ENCODE measurements around the gene THBD. TPM values are rescaled to one million over a fixed set of nuclear protein-coding genes. Genes with fewer than 3 reads are reported as not detected.

THBD gene
- total RNA-seq, 1 experiment from 2014 or later = not detected

- Histone ChIP-seq H2AFZ (ENCODE audit: low read length) (no peak overlapping the region), H3K27ac (ENCODE audit: low read length) (no peak overlapping the region), H3K9ac (ENCODE audit: low read length) (no peak overlapping the region), H3K79me2 (ENCODE audit: low read length) (no peaks in the 10 kb centered on the region), H3K9me2 (replicated peaks; ENCODE audit: insufficient read depth, low read length) (no peaks in the 10 kb centered on the region), H3K27me3 (ENCODE audit: low read length) (no peaks in the 10 kb centered on the region), H3K4me3 (ENCODE audit: low read length) (no peak overlapping the region), H4K20me1 (ENCODE audit: insufficient read depth, low read depth, low read length) (no peaks in the 10 kb centered on the region), H3K9me3 (ENCODE audit: low read length) (no peaks in the 10 kb centered on the region), H3K4me1 (ENCODE audit: low read length) (peaks cover 4% of the 10 kb centered on the region; the same call in 1 of the 2 replicates), H3K4me2 (ENCODE audit: low read depth, low read length, poor library complexity, severe bottlenecking) (no peak overlapping the region), H3K36me3 (ENCODE audit: insufficient read depth, low read length) (no peaks in the 10 kb centered on the region)
- no peak for DNase-seq
Measured at GRCh38 chr20:23071996-23072395, 22.5 kb upstream of the THBD start.

GRCh38 chr20:23071398-23071797 lies 21.9 kb upstream of the THBD start:
- Histone ChIP-seq H3K4me3 (ENCODE audit: low read length) (no peak overlapping the region), H3K27me3 (ENCODE audit: low read length) (no peaks in the 10 kb centered on the region)

GRCh38 chr20:23069108-23069507 lies 19.6 kb upstream of the THBD start:
- Histone ChIP-seq H3K36me3 (ENCODE audit: insufficient read depth, low read length) (no peaks in the 10 kb centered on the region), H3K9me3 (ENCODE audit: low read length) (no peaks in the 10 kb centered on the region), H3K9ac (ENCODE audit: low read length) (no peak overlapping the region), H3K79me2 (ENCODE audit: low read length) (no peaks in the 10 kb centered on the region), H3K4me1 (ENCODE audit: low read length) (peaks cover 24% of the 10 kb centered on the region), H3K4me3 (ENCODE audit: low read length) (no peak overlapping the region), H3K9me2 (replicated peaks; ENCODE audit: insufficient read depth, low read length) (no peaks in the 10 kb centered on the region), H3K27ac (ENCODE audit: low read length) (no peak overlapping the region), H3K27me3 (ENCODE audit: low read length) (no peaks in the 10 kb centered on the region), H4K20me1 (ENCODE audit: insufficient read depth, low read depth, low read length) (no peaks in the 10 kb centered on the region), H3K4me2 (ENCODE audit: low read depth, low read length, poor library complexity, severe bottlenecking) (no peak overlapping the region), H2AFZ (ENCODE audit: low read length) (no peak overlapping the region)
- DNase-seq = no peak

More at GRCh38 chr20:23071398-23071797, 21.9 kb upstream of the THBD start:
- Histone ChIP-seq H4K20me1 (ENCODE audit: insufficient read depth, low read depth, low read length) (no peaks in the 10 kb centered on the region), H3K9me2 (replicated peaks; ENCODE audit: insufficient read depth, low read length) (no peaks in the 10 kb centered on the region), H3K79me2 (ENCODE audit: low read length) (no peaks in the 10 kb centered on the region), H3K4me2 (ENCODE audit: low read depth, low read length, poor library complexity, severe bottlenecking) (no peak overlapping the region), H3K27ac (ENCODE audit: low read length) (no peak overlapping the region), H3K4me1 (ENCODE audit: low read length) (peaks cover 9% of the 10 kb centered on the region), H3K36me3 (ENCODE audit: insufficient read depth, low read length) (no peaks in the 10 kb centered on the region), H3K9ac (ENCODE audit: low read length) (no peak overlapping the region), H2AFZ (ENCODE audit: low read length) (no peak overlapping the region), H3K9me3 (ENCODE audit: low read length) (no peaks in the 10 kb centered on the region)
- no peak for DNase-seq

GRCh38 chr20:23068283-23068682 lies 18.8 kb upstream of the THBD start:
- H4K20me1 ChIP-seq (ENCODE audit: insufficient read depth, low read depth, low read length) = no peaks in the 10 kb centered on the region
- no peaks in the 10 kb centered on the region for H3K36me3 ChIP-seq (ENCODE audit: insufficient read depth, low read length)
- H3K79me2 ChIP-seq (ENCODE audit: low read length) = no peaks in the 10 kb centered on the region
- H2AFZ ChIP-seq (ENCODE audit: low read length) = no peak overlapping the region
- peaks cover 32% of the 10 kb centered on the region for H3K4me1 ChIP-seq (ENCODE audit: low read length)
- H3K9ac ChIP-seq (ENCODE audit: low read length) = no peak overlapping the region
- no peak overlapping the region for H3K27ac ChIP-seq (ENCODE audit: low read length)
- no peaks in the 10 kb centered on the region for H3K9me3 ChIP-seq (ENCODE audit: low read length)
- H3K4me2 ChIP-seq (ENCODE audit: low read depth, low read length, poor library complexity, severe bottlenecking) = no peak overlapping the region
- H3K9me2 ChIP-seq (replicated peaks; ENCODE audit: insufficient read depth, low read length) = no peaks in the 10 kb centered on the region
- no peak overlapping the region for H3K4me3 ChIP-seq (ENCODE audit: low read length)
- DNase-seq = no peak
- no peaks in the 10 kb centered on the region for H3K27me3 ChIP-seq (ENCODE audit: low read length)

- no peak for DNase-seq
- no peak overlapping the region for H3K9ac ChIP-seq (ENCODE audit: low read length)
- no peaks in the 10 kb centered on the region for H3K9me2 ChIP-seq (replicated peaks; ENCODE audit: insufficient read depth, low read length)
- no peaks in the 10 kb centered on the region for H3K9me3 ChIP-seq (ENCODE audit: low read length)
- H4K20me1 ChIP-seq (ENCODE audit: insufficient read depth, low read depth, low read length) = no peaks in the 10 kb centered on the region
- H3K27ac ChIP-seq (ENCODE audit: low read length) = no peak overlapping the region
- peaks cover 47% of the 10 kb centered on the region for H3K4me1 ChIP-seq (ENCODE audit: low read length)
- H3K36me3 ChIP-seq (ENCODE audit: insufficient read depth, low read length) = no peaks in the 10 kb centered on the region
- no peak overlapping the region for H2AFZ ChIP-seq (ENCODE audit: low read length)
- no peaks in the 10 kb centered on the region for H3K79me2 ChIP-seq (ENCODE audit: low read length)
- H3K27me3 ChIP-seq (ENCODE audit: low read length) = no peaks in the 10 kb centered on the region
- H3K4me3 ChIP-seq (ENCODE audit: low read length) = no peak overlapping the region
- no peak overlapping the region for H3K4me2 ChIP-seq (ENCODE audit: low read depth, low read length, poor library complexity, severe bottlenecking)
Measured at GRCh38 chr20:23066772-23067171, 17.3 kb upstream of the THBD start.

- Histone ChIP-seq H3K9me2 (replicated peaks; ENCODE audit: insufficient read depth, low read length) (no peaks in the 10 kb centered on the region), H3K4me3 (ENCODE audit: low read length) (no peak overlapping the region), H4K20me1 (ENCODE audit: insufficient read depth, low read depth, low read length) (no peaks in the 10 kb centered on the region), H3K4me1 (ENCODE audit: low read length) (peaks cover 59% of the 10 kb centered on the region), H3K9me3 (ENCODE audit: low read length) (no peaks in the 10 kb centered on the region), H3K36me3 (ENCODE audit: insufficient read depth, low read length) (no peaks in the 10 kb centered on the region), H3K27ac (ENCODE audit: low read length) (no peak overlapping the region), H3K4me2 (ENCODE audit: low read depth, low read length, poor library complexity, severe bottlenecking) (no peak overlapping the region), H3K27me3 (ENCODE audit: low read length) (no peaks in the 10 kb centered on the region), H2AFZ (ENCODE audit: low read length) (no peak overlapping the region), H3K9ac (ENCODE audit: low read length) (no peak overlapping the region), H3K79me2 (ENCODE audit: low read length) (no peaks in the 10 kb centered on the region)
- DNase-seq = no peak
Measured at GRCh38 chr20:23065266-23066201, 16.1 kb upstream of the THBD start.

GRCh38 chr20:23063581-23063980 lies 14.1 kb upstream of the THBD start:
- Histone ChIP-seq H3K4me3 (ENCODE audit: low read length) (no peak overlapping the region), H3K9me3 (ENCODE audit: low read length) (no peaks in the 10 kb centered on the region), H3K79me2 (ENCODE audit: low read length) (no peaks in the 10 kb centered on the region), H3K9me2 (replicated peaks; ENCODE audit: insufficient read depth, low read length) (no peaks in the 10 kb centered on the region), H3K4me1 (ENCODE audit: low read length) (peaks cover 69% of the 10 kb centered on the region), H3K9ac (ENCODE audit: low read length) (no peak overlapping the region), H2AFZ (ENCODE audit: low read length) (no peak overlapping the region), H3K4me2 (ENCODE audit: low read depth, low read length, poor library complexity, severe bottlenecking) (peak overlapping the region; percentile 63), H3K27ac (ENCODE audit: low read length) (peak overlapping the region; percentile 73; the same call in 1 of the 2 replicates), H3K36me3 (ENCODE audit: insufficient read depth, low read length) (no peaks in the 10 kb centered on the region), H3K27me3 (ENCODE audit: low read length) (no peaks in the 10 kb centered on the region), H4K20me1 (ENCODE audit: insufficient read depth, low read depth, low read length) (no peaks in the 10 kb centered on the region)
- DNase-seq = no peak

- no peak overlapping the region for H2AFZ ChIP-seq (ENCODE audit: low read length)
- no peak for DNase-seq
Measured at GRCh38 chr20:23063168-23063567, 13.7 kb upstream of the THBD start.

More at GRCh38 chr20:23063168-23063567, 13.7 kb upstream of the THBD start:
- Histone ChIP-seq H3K4me3 (ENCODE audit: low read length) (0 out of 2 replicates have a peak overlapping the region, but pooled peaks have one; percentile 14), H3K36me3 (ENCODE audit: insufficient read depth, low read length) (no peaks in the 10 kb centered on the region), H3K79me2 (ENCODE audit: low read length) (no peaks in the 10 kb centered on the region), H4K20me1 (ENCODE audit: insufficient read depth, low read depth, low read length) (no peaks in the 10 kb centered on the region), H3K27me3 (ENCODE audit: low read length) (no peaks in the 10 kb centered on the region), H3K4me2 (ENCODE audit: low read depth, low read length, poor library complexity, severe bottlenecking) (peak overlapping the region; percentile 63), H3K4me1 (ENCODE audit: low read length) (peaks cover 67% of the 10 kb centered on the region), H3K27ac (ENCODE audit: low read length) (peak overlapping the region; percentile 73), H3K9ac (ENCODE audit: low read length) (0 out of 2 replicates have a peak overlapping the region, but pooled peaks have one; percentile 9), H3K9me2 (replicated peaks; ENCODE audit: insufficient read depth, low read length) (no peaks in the 10 kb centered on the region), H3K9me3 (ENCODE audit: low read length) (no peaks in the 10 kb centered on the region)

Measured in Karpas-422 (cell line).